ENCODE results near the gene TTYH3. TPM values are rescaled to one million over a fixed set of nuclear protein-coding genes. Genes with fewer than 3 reads are reported as not detected.

Gene TTYH3
- total and polyA plus RNA-seq, 2 of the 13 experiments (the other 11 are each of a cell fraction or from before 2014, with no cell fraction given) = 26.3 to 50.0 TPM

- TF ChIP-seq ZBTB40 (IDR thresholded peaks at IDR 0.05) (no peak), ZBTB40 (CRISPR knock-in tag; IDR thresholded peaks at IDR 0.05) (no peak), PHB2 (IDR thresholded peaks at IDR 0.05; ENCODE audit: partially characterized antibody) (no peak), LBX2 (CRISPR knock-in tag; IDR thresholded peaks at IDR 0.05; ENCODE audit: borderline replicate concordance) (no peak), ZZZ3 (CRISPR knock-in tag; IDR thresholded peaks at IDR 0.05; ENCODE audit: borderline replicate concordance) (no peak), HOXA5 (CRISPR knock-in tag; IDR thresholded peaks at IDR 0.05) (no peak), HINFP (CRISPR knock-in tag; IDR thresholded peaks at IDR 0.05; ENCODE audit: low read depth) (0 out of 2 replicates have a peak, but pooled peaks have one; percentile 44), ZMYM2 (CRISPR knock-in tag; IDR thresholded peaks at IDR 0.05) (0 out of 2 replicates have a peak, but pooled peaks have one; percentile 47), ZNF549 (CRISPR knock-in tag; IDR thresholded peaks at IDR 0.05) (no peak), ZSCAN29 (CRISPR knock-in tag; conservative IDR thresholded peaks at IDR 0.05) (0 out of 2 replicates have a peak, but pooled peaks have one; percentile 26), TFAP4 (IDR thresholded peaks at IDR 0.05; ENCODE audit: borderline replicate concordance, low read depth) (peak; percentile 87), NRL (CRISPR knock-in tag; IDR thresholded peaks at IDR 0.05; ENCODE audit: borderline replicate concordance) (peak; percentile 74; the same call in 1 of the 2 replicates)
Observed at GRCh38 chr7:2621061-2621828, 10.5 kb upstream of the TTYH3 start (continued).

Measured in HepG2 (cell line).